ENCODE measurements around the gene IRF2BPL. TPM values are rescaled to one million over a fixed set of nuclear protein-coding genes. Genes with fewer than 3 reads are reported as not detected.

The IRF2BPL gene
- total and polyA plus RNA-seq, 2 donors: 13.3 to 14.3 TPM

- 32% methylated on average over 12 of the region's 12 CpGs for WGBS
These were observed 4.0 kb upstream of the IRF2BPL start for GRCh38 chr14:77032491-77032843.

GRCh38 chr14:77031759-77032490, 3.4 kb upstream of the IRF2BPL start:
- peak in 1 of 9 donors; percentile 73 for DNase-seq (ENCODE audit: low read depth in 6 of 9, low spot score in 9 of 9)
- H3K4me1 ChIP-seq (ENCODE audit: control insufficient read depth in 2 of 2, insufficient read depth in 2 of 2, low read length in 2 of 2): peaks cover 50 to 81% of the 10 kb centered on the region in 2 donors
- no peaks in the 10 kb centered on the region for H3K27me3 ChIP-seq (ENCODE audit: control insufficient read depth in 2 of 2, insufficient read depth in 1 of 2, low read length in 1 of 2)
- H3K9me3 ChIP-seq (ENCODE audit: control insufficient read depth in 2 of 2, insufficient read depth in 1 of 2, low read length in 1 of 2): peaks cover 0 to 5% of the 10 kb centered on the region in 2 donors
- H3K4me3 ChIP-seq (ENCODE audit: low read length in 2 of 2): peak overlapping the region in 1 of 2 donors; percentile 62
- H3K36me3 ChIP-seq (ENCODE audit: control insufficient read depth in 2 of 2, insufficient read depth in 2 of 2, low read length in 1 of 2): no peaks in the 10 kb centered on the region
- 28% methylated on average over 8 of the region's 8 CpGs for WGBS
- H3K27ac ChIP-seq (ENCODE audit: low read depth in 1 of 2, low read length in 1 of 2): peak overlapping the region; percentile 96 to 97

More at GRCh38 chr14:77032491-77032843, 4.0 kb upstream of the IRF2BPL start:
- Histone ChIP-seq H3K4me1 (ENCODE audit: control insufficient read depth in 2 of 2, insufficient read depth in 2 of 2, low read length in 2 of 2) (peaks cover 56 to 87% of the 10 kb centered on the region in 2 donors), H3K36me3 (ENCODE audit: control insufficient read depth in 2 of 2, insufficient read depth in 2 of 2, low read length in 1 of 2) (no peaks in the 10 kb centered on the region), H3K9me3 (ENCODE audit: control insufficient read depth in 2 of 2, insufficient read depth in 1 of 2, low read length in 1 of 2) (peaks cover 0 to 5% of the 10 kb centered on the region in 2 donors), H3K27me3 (ENCODE audit: control insufficient read depth in 2 of 2, insufficient read depth in 1 of 2, low read length in 1 of 2) (no peaks in the 10 kb centered on the region), H3K27ac (ENCODE audit: low read depth in 1 of 2, low read length in 1 of 2) (peak overlapping the region; percentile 96 to 97), H3K4me3 (ENCODE audit: low read length in 2 of 2) (peak overlapping the region; percentile 60 to 62)
- DNase-seq (ENCODE audit: low read depth in 6 of 9, low spot score in 9 of 9): no peak

GRCh38 chr14:77027538-77028383, 747 bp downstream of the IRF2BPL start:
- Histone ChIP-seq H3K27ac (ENCODE audit: low read depth in 1 of 2, low read length in 1 of 2) (peak overlapping the region; percentile 99), H3K4me1 (ENCODE audit: control insufficient read depth in 2 of 2, insufficient read depth in 2 of 2, low read length in 2 of 2) (peaks cover 55 to 80% of the 10 kb centered on the region in 2 donors), H3K36me3 (ENCODE audit: control insufficient read depth in 2 of 2, insufficient read depth in 2 of 2, low read length in 1 of 2) (peaks cover 13 to 19% of the 10 kb centered on the region in 2 donors), H3K27me3 (ENCODE audit: control insufficient read depth in 2 of 2, insufficient read depth in 1 of 2, low read length in 1 of 2) (no peaks in the 10 kb centered on the region), H3K4me3 (ENCODE audit: low read length in 2 of 2) (peak overlapping the region; percentile 75 to 87), H3K9me3 (ENCODE audit: control insufficient read depth in 2 of 2, insufficient read depth in 1 of 2, low read length in 1 of 2) (peaks cover 0 to 3% of the 10 kb centered on the region in 2 donors)
- DNase-seq (ENCODE audit: low read depth in 6 of 9, low spot score in 9 of 9): peak in 3 of 9 donors; percentile 59 to 80 (median 66)
- WGBS: under 1% methylated on average over 81 of the region's 81 CpGs

DNA sequence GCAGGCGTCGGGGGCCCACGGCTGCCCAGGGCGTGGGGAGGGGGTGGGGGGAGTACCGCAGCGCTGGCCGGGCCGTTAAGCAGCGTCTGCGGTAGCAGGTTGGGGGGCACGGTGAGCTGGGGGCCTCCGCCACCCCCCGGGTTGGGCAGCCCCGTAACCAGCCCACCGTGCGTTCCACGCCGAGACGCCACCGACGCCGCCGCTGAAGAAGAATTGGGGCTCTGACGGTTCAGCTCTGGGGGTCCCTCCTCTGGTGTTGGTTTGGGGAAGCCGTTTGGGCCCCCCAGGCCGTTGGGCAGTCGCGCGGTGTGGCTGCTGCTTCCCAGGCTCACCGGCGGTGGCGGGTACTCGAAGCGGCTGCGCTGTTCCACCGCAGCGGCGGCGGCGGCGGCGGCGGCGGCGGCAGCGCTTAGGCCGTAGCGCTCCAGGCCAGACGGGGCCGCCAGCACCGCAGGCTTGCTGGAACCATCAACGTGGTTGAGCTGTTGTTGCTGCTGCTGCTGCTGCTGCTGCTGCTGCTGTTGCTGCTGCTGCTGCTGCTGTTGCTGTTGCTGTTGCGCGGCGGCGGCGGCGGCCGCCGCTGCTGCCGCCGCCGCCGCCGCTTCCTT, 1.5 kb downstream of the IRF2BPL start:
- Histone ChIP-seq H3K27ac (ENCODE audit: low read depth in 1 of 2, low read length in 1 of 2) (peak overlapping the region; percentile 99), H3K4me3 (ENCODE audit: low read length in 2 of 2) (peak overlapping the region; percentile 75 to 87), H3K36me3 (ENCODE audit: control insufficient read depth in 2 of 2, insufficient read depth in 2 of 2, low read length in 1 of 2) (peaks cover 13 to 20% of the 10 kb centered on the region in 2 donors), H3K9me3 (ENCODE audit: control insufficient read depth in 2 of 2, insufficient read depth in 1 of 2, low read length in 1 of 2) (no peaks in the 10 kb centered on the region), H3K27me3 (ENCODE audit: control insufficient read depth in 2 of 2, insufficient read depth in 1 of 2, low read length in 1 of 2) (no peaks in the 10 kb centered on the region), H3K4me1 (ENCODE audit: control insufficient read depth in 2 of 2, insufficient read depth in 2 of 2, low read length in 2 of 2) (peaks cover 51 to 80% of the 10 kb centered on the region in 2 donors)
- peak in 2 of 9 donors; percentile 37 to 74 for DNase-seq (ENCODE audit: low read depth in 6 of 9, low spot score in 9 of 9)
- WGBS: 10% methylated on average over 65 of the region's 65 CpGs

GRCh38 chr14:77026166-77026929, 2.2 kb downstream of the IRF2BPL start:
- DNase-seq (ENCODE audit: low read depth in 6 of 9, low spot score in 9 of 9): no peak
- Histone ChIP-seq H3K36me3 (ENCODE audit: control insufficient read depth in 2 of 2, insufficient read depth in 2 of 2, low read length in 1 of 2) (peaks cover 13 to 20% of the 10 kb centered on the region in 2 donors), H3K27me3 (ENCODE audit: control insufficient read depth in 2 of 2, insufficient read depth in 1 of 2, low read length in 1 of 2) (no peaks in the 10 kb centered on the region), H3K4me1 (ENCODE audit: control insufficient read depth in 2 of 2, insufficient read depth in 2 of 2, low read length in 2 of 2) (peaks cover 44 to 78% of the 10 kb centered on the region in 2 donors), H3K9me3 (ENCODE audit: control insufficient read depth in 2 of 2, insufficient read depth in 1 of 2, low read length in 1 of 2) (no peaks in the 10 kb centered on the region), H3K4me3 (ENCODE audit: low read length in 2 of 2) (peak overlapping the region; percentile 75 to 87), H3K27ac (ENCODE audit: low read depth in 1 of 2, low read length in 1 of 2) (peak overlapping the region; percentile 71 to 99)
- WGBS: 85% methylated on average over 76 of the region's 76 CpGs

- Histone ChIP-seq H3K9me3 (ENCODE audit: control insufficient read depth in 2 of 2, insufficient read depth in 1 of 2, low read length in 1 of 2) (no peaks in the 10 kb centered on the region), H3K4me3 (ENCODE audit: low read length in 2 of 2) (peak overlapping the region; percentile 12 to 75), H3K4me1 (ENCODE audit: control insufficient read depth in 2 of 2, insufficient read depth in 2 of 2, low read length in 2 of 2) (peaks cover 41 to 72% of the 10 kb centered on the region in 2 donors), H3K27ac (ENCODE audit: low read depth in 1 of 2, low read length in 1 of 2) (no peak overlapping the region), H3K27me3 (ENCODE audit: control insufficient read depth in 2 of 2, insufficient read depth in 1 of 2, low read length in 1 of 2) (no peaks in the 10 kb centered on the region), H3K36me3 (ENCODE audit: control insufficient read depth in 2 of 2, insufficient read depth in 2 of 2, low read length in 1 of 2) (peaks cover 13 to 20% of the 10 kb centered on the region in 2 donors)
- 93% methylated on average over 42 of the region's 42 CpGs for WGBS
- DNase-seq (ENCODE audit: low read depth in 6 of 9, low spot score in 9 of 9): no peak
These were observed 2.8 kb downstream of the IRF2BPL start for GRCh38 chr14:77025744-77026165.

- Histone ChIP-seq H3K4me3 (ENCODE audit: low read length in 2 of 2) (peak overlapping the region; percentile 12 to 75), H3K27me3 (ENCODE audit: control insufficient read depth in 2 of 2, insufficient read depth in 1 of 2, low read length in 1 of 2) (no peaks in the 10 kb centered on the region), H3K36me3 (ENCODE audit: control insufficient read depth in 2 of 2, insufficient read depth in 2 of 2, low read length in 1 of 2) (peaks cover 13 to 20% of the 10 kb centered on the region in 2 donors), H3K9me3 (ENCODE audit: control insufficient read depth in 2 of 2, insufficient read depth in 1 of 2, low read length in 1 of 2) (no peaks in the 10 kb centered on the region), H3K4me1 (ENCODE audit: control insufficient read depth in 2 of 2, insufficient read depth in 2 of 2, low read length in 2 of 2) (peaks cover 30 to 57% of the 10 kb centered on the region in 2 donors), H3K27ac (ENCODE audit: low read depth in 1 of 2, low read length in 1 of 2) (peak overlapping the region; percentile 33 to 88)
- WGBS: 43% methylated on average over 16 of the region's 16 CpGs
- DNase-seq (ENCODE audit: low read depth in 6 of 9, low spot score in 9 of 9): peak in 5 of 9 donors; percentile 85 to 97 (median 90)
These were observed 4.3 kb downstream of the IRF2BPL start for GRCh38 chr14:77024171-77024691.
